Peyer's patch (tissue), 4 donors: Measurements from ENCODE around the gene KIAA1755. TPM values are rescaled to one million over a fixed set of nuclear protein-coding genes. Genes with fewer than 3 reads are reported as not detected.

Source experiments
- DNase-seq, 3 donors: peaks; one replicate each; pipeline ENCODE4 v3.0.0-alpha.2; 2017 to 2019
- H3K27ac ChIP-seq, 4 donors: fragments of 200-600 bp; sonication (generic); one replicate each; pipeline ENCODE4 v1.5.1; 2016 to 2019
- H3K27me3 ChIP-seq, 2 donors: fragments of 200-600 bp; sonication (generic); one replicate each; pipeline ENCODE4 v1.5.1; 2019
- H3K36me3 ChIP-seq, 3 donors: fragments of 200-600 bp; sonication (generic); one replicate each; pipeline ENCODE4 v1.5.1; 2016 to 2019
- H3K4me1 ChIP-seq, 4 donors: fragments of 200-600 bp; sonication (generic); one replicate each; pipeline ENCODE4 v1.5.1; 2016 to 2019
- H3K4me3 ChIP-seq, 4 donors: fragments of 200-600 bp; sonication (generic); 1 replicate in 3 of 4; 2 replicates in 1 of 4; pipeline ENCODE4 v1.5.1; 2016 to 2019; ENCODE audit warnings: mild to moderate bottlenecking in 1 of 4
- H3K9me3 ChIP-seq, 4 donors: fragments of 200-600 bp; sonication (generic); one replicate each; pipeline ENCODE4 v1.5.1; 2016 to 2019; ENCODE audit warnings: mild to moderate bottlenecking in 1 of 4
- CTCF ChIP-seq, 6 experiments: fragments of 450-650 bp in 4 of 6; fragments of 200-600 bp in 2 of 6; sonication (generic) in 1 of 6; IDR thresholded peaks; one replicate each; pipeline ENCODE4 v1.5.1; 2017 to 2019; ENCODE audit warnings: antibody characterized with exemption in 6 of 6, mild to moderate bottlenecking in 3 of 6, moderate library complexity in 1 of 6
- POLR2A ChIP-seq, 2 donors: fragments of 450-650 bp; IDR thresholded peaks; one replicate each; pipeline ENCODE4 v1.5.1; 2017; ENCODE audit warnings: antibody characterized with exemption in 2 of 2, mild to moderate bottlenecking in 2 of 2, moderate library complexity in 2 of 2
- total RNA-seq, 4 donors: library from RNA; depleted of rRNA; stranded (reverse); fragments of >200 nt; gene quantifications; one replicate each; pipeline ENCODE4 v1.1.0, GENCODE V29; 2016

Gene KIAA1755
- total RNA-seq, 4 donors from 2014 or later = 0.35 to 4.1 (median 2.0) TPM

DNA sequence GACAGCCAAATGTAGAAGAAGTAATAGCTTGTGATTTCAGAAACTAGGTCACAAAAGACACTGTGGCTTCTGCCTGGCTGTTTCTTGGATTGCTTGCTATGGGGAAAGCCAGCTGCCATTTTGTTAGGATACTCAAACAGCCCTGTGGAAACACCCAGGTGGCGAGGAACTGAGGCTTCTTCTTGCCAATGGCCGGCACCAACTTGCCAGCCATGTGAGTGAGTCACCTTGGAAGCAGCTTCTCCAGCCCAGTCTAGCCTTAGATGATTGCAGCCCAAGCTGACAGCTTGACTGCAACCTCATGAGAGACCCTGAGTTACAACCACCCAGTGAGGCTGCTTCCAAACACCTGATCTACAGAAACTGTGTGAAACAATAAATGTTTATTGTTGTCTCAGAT lies 11.9 kb upstream of the KIAA1755 start:
- Histone ChIP-seq H3K27ac (peak overlapping the region in 1 of 4 donors; percentile 53), H3K4me1 (peaks cover 0 to 11% (median 0%) of the 10 kb centered on the region in 4 donors), H3K27me3 (no peaks in the 10 kb centered on the region), H3K4me3 (no peak overlapping the region), H3K9me3 (no peaks in the 10 kb centered on the region), H3K36me3 (no peaks in the 10 kb centered on the region)
- TF ChIP-seq CTCF (IDR thresholded peaks at IDR 0.05) (no peak), POLR2A (IDR thresholded peaks at IDR 0.05) (no peak)
- DNase-seq = peak in 1 of 3 donors; percentile 19

GRCh38 chr20:38271608-38272120 lies 11.1 kb upstream of the KIAA1755 start:
- Histone ChIP-seq H3K4me3 (no peak overlapping the region), H3K36me3 (no peaks in the 10 kb centered on the region), H3K27me3 (no peaks in the 10 kb centered on the region), H3K27ac (peak overlapping the region in 2 of 4 donors; percentile 30 to 56), H3K9me3 (no peaks in the 10 kb centered on the region), H3K4me1 (peaks cover 0 to 11% (median 0%) of the 10 kb centered on the region in 4 donors)
- TF ChIP-seq CTCF (IDR thresholded peaks at IDR 0.05) (no peak), POLR2A (IDR thresholded peaks at IDR 0.05) (no peak)
- no peak for DNase-seq

DNA sequence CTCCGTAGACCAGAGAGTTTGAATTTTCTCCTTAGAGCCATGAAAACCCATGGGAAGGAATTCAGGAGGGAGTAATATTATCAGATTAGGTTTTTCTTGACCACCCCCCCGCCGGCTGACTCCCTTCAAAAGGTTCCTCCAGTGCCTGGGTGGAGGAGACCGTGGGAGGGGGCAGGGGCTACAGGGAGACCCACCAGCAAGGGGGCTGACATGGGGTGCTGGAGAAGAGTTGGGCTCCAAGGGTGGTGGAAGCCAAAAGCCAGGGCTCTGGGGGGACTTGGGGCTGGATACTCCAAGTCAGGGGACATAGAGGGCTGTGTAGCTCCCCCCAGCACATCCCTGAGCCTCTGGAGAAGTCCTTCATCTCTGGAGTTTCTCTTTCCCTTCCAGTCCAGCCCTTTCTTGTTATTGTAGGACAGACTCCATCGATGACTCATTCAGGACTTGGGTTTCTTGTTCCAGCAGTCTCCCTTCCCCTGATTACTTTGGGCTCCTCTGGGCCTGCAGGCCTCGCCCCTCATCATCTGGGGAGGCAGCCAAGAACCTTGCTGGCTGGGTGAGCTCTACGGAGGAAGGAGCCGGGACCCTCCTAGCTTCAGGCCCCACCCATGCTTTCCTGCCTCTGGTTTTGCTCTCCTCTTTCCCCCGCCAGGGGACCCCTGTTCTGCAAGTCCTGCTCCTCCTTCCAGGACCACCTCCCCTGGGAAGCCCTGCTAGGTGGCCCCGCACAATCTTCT lies 10.5 kb upstream of the KIAA1755 start:
- peak overlapping the region in 2 of 4 donors; percentile 30 to 56 for H3K27ac ChIP-seq
- TF ChIP-seq POLR2A (IDR thresholded peaks at IDR 0.05) = no peak
- TF ChIP-seq CTCF (IDR thresholded peaks at IDR 0.05) = no peak
- peak in 1 of 3 donors; percentile 41 for DNase-seq

GRCh38 chr20:38269715-38270114 lies 9.2 kb upstream of the KIAA1755 start:
- H3K4me3 ChIP-seq = no peak overlapping the region
- no peak overlapping the region for H3K27ac ChIP-seq
- TF ChIP-seq POLR2A (IDR thresholded peaks at IDR 0.05) (no peak), CTCF (IDR thresholded peaks at IDR 0.05) (no peak)
- H3K4me1 ChIP-seq = peaks cover 0 to 11% (median 0%) of the 10 kb centered on the region in 4 donors
- peak in 1 of 3 donors; percentile 17 for DNase-seq
- H3K27me3 ChIP-seq = no peaks in the 10 kb centered on the region
- H3K36me3 ChIP-seq = no peaks in the 10 kb centered on the region
- H3K9me3 ChIP-seq = no peaks in the 10 kb centered on the region

More for the DNA sequence above, 10.5 kb upstream of the KIAA1755 start:
- Histone ChIP-seq H3K4me1 (peaks cover 0 to 11% (median 0%) of the 10 kb centered on the region in 4 donors), H3K27me3 (no peaks in the 10 kb centered on the region), H3K36me3 (no peaks in the 10 kb centered on the region), H3K9me3 (no peaks in the 10 kb centered on the region), H3K4me3 (no peak overlapping the region)

- Histone ChIP-seq H3K4me3 (no peak overlapping the region), H3K36me3 (no peaks in the 10 kb centered on the region), H3K4me1 (peaks cover 0 to 11% (median 0%) of the 10 kb centered on the region in 4 donors), H3K9me3 (no peaks in the 10 kb centered on the region), H3K27me3 (no peaks in the 10 kb centered on the region), H3K27ac (no peak overlapping the region)
- peak in 1 of 3 donors; percentile 8 for DNase-seq
- TF ChIP-seq CTCF (IDR thresholded peaks at IDR 0.05) = no peak
- no peak for TF ChIP-seq POLR2A (IDR thresholded peaks at IDR 0.05)
Measured at GRCh38 chr20:38269040-38269439, 8.5 kb upstream of the KIAA1755 start.
